H9 (cell line): ENCODE data around the gene RTL9. TPM values are rescaled to one million over a fixed set of nuclear protein-coding genes. Genes with fewer than 3 reads are reported as not detected.

Source experiments
- DNase-seq: peaks from one replicate; pipeline ENCODE4 v3.0.0-alpha.2; 2017
- H2AFZ ChIP-seq: one replicate; pipeline ENCODE4 v1.6.1; 2013; ENCODE audit warnings: mild to moderate bottlenecking, low read length, control low read depth, moderate library complexity
- H2AK5ac ChIP-seq: 2 replicates; pipeline ENCODE4 v1.6.1; 2013; ENCODE audit warnings: low read length, control low read depth, mixed read lengths; ENCODE audit not compliant: insufficient read length
- H2BK120ac ChIP-seq: one replicate; pipeline ENCODE4 v1.6.1; 2013; ENCODE audit warnings: low read depth, mild to moderate bottlenecking, low read length, control low read depth, inconsistent platforms; ENCODE audit not compliant: poor library complexity, severe bottlenecking
- H2BK12ac ChIP-seq: 2 replicates; pipeline ENCODE4 v1.6.1; 2013; ENCODE audit warnings: low read length, control low read depth, mixed read lengths, low read depth; ENCODE audit not compliant: insufficient read length
- H2BK15ac ChIP-seq: 2 replicates; pipeline ENCODE4 v1.6.1; 2013; ENCODE audit warnings: low read depth, low read length, control low read depth
- H2BK20ac ChIP-seq: one replicate; pipeline ENCODE4 v1.6.1; 2013; ENCODE audit warnings: low read depth, mild to moderate bottlenecking, low read length, control low read depth, inconsistent platforms; ENCODE audit not compliant: poor library complexity, severe bottlenecking
- H2BK5ac ChIP-seq: 2 replicates; pipeline ENCODE4 v1.6.1; 2013; ENCODE audit warnings: low read length, control low read depth, mixed read lengths; ENCODE audit not compliant: insufficient read length
- H3K14ac ChIP-seq: 2 replicates; pipeline ENCODE4 v1.6.1; 2013; ENCODE audit warnings: low read length, control low read depth; ENCODE audit not compliant: insufficient read depth
- H3K18ac ChIP-seq: 2 replicates; pipeline ENCODE4 v1.6.1; 2013; ENCODE audit warnings: low read depth, mild to moderate bottlenecking, mixed read lengths, low read length, control low read depth; ENCODE audit not compliant: insufficient read length
- H3K23ac ChIP-seq: 2 replicates; pipeline ENCODE4 v1.6.1; 2013; ENCODE audit warnings: low read length, control low read depth, mixed read lengths, low read depth; ENCODE audit not compliant: insufficient read length
- H3K23me2 ChIP-seq: 2 replicates; pipeline ENCODE4 v1.6.1; 2013; ENCODE audit warnings: low read depth, mild to moderate bottlenecking, mixed read lengths, low read length, control low read depth; ENCODE audit not compliant: insufficient read length, poor library complexity, severe bottlenecking
- H3K27ac ChIP-seq: 2 replicates; pipeline ENCODE4 v1.5.1; 2013; ENCODE audit warnings: low read length, control low read depth, mixed read lengths, low read depth; ENCODE audit not compliant: insufficient read length
- H3K27me3 ChIP-seq: 2 replicates; pipeline ENCODE4 v1.6.1; 2013; ENCODE audit warnings: low read length, control low read depth, inconsistent platforms; ENCODE audit not compliant: insufficient read depth
- H3K4ac ChIP-seq: 2 replicates; pipeline ENCODE4 v1.6.1; 2013; ENCODE audit warnings: low read depth, mild to moderate bottlenecking, control low read depth, inconsistent platforms, low read length, moderate library complexity
- H3K4me1 ChIP-seq: 2 replicates; pipeline ENCODE4 v1.6.1; 2013; ENCODE audit warnings: low read length, control low read depth, inconsistent platforms; ENCODE audit not compliant: insufficient read depth
- H3K4me2 ChIP-seq: 2 replicates; pipeline ENCODE4 v1.6.1; 2013; ENCODE audit warnings: low read length, control low read depth, mixed read lengths; ENCODE audit not compliant: insufficient read length, insufficient read depth
- H3K56ac ChIP-seq: 2 replicates; pipeline ENCODE4 v1.6.1; 2013; ENCODE audit warnings: low read depth, mild to moderate bottlenecking, mixed read lengths, low read length, control low read depth; ENCODE audit not compliant: insufficient read length
- H3K79me1 ChIP-seq: 2 replicates; pipeline ENCODE4 v1.6.1; 2013; ENCODE audit warnings: low read depth, mild to moderate bottlenecking, moderate library complexity, low read length, control low read depth, inconsistent platforms; ENCODE audit not compliant: insufficient read depth, poor library complexity, severe bottlenecking
- H3K79me2 ChIP-seq: 2 replicates; pipeline ENCODE4 v1.6.1; 2013; ENCODE audit warnings: low read length, control low read depth, inconsistent platforms; ENCODE audit not compliant: insufficient read depth
- H3K9ac ChIP-seq: 2 replicates; pipeline ENCODE4 v1.6.1; 2013; ENCODE audit warnings: low read length, control low read depth, mixed read lengths; ENCODE audit not compliant: insufficient read length; ENCODE audit errors: extremely low read depth
- H3K9me3 ChIP-seq: one replicate; pipeline ENCODE4 v1.6.1; 2013; ENCODE audit warnings: low read depth, low read length, inconsistent platforms; ENCODE audit not compliant: control insufficient read depth
- H3T11ph ChIP-seq: one replicate; pipeline ENCODE4 v1.6.1; 2013; ENCODE audit warnings: mild to moderate bottlenecking, low read length, control low read depth, inconsistent platforms
- H4K20me1 ChIP-seq: one replicate; pipeline ENCODE4 v1.6.1; 2013; ENCODE audit not compliant: control insufficient read depth, insufficient read length, insufficient read depth
- H4K5ac ChIP-seq: 2 replicates; pipeline ENCODE4 v1.6.1; 2013; ENCODE audit warnings: low read depth, mild to moderate bottlenecking, mixed read lengths, low read length, control low read depth; ENCODE audit not compliant: insufficient read length
- H4K8ac ChIP-seq: replicated peaks from 2 replicates; pipeline ENCODE4 v1.6.1; 2013; ENCODE audit warnings: low read length, control low read depth, mixed read lengths, low read depth; ENCODE audit not compliant: insufficient read length
- H4K91ac ChIP-seq: 2 replicates; pipeline ENCODE4 v1.6.1; 2013; ENCODE audit warnings: low read depth, mild to moderate bottlenecking, moderate library complexity, mixed read lengths, low read length, control low read depth; ENCODE audit not compliant: insufficient read length
- H3K27ac Mint-ChIP-seq, 3 experiments: 2 replicates in 2 of 3; 3 replicates in 1 of 3; pipeline ENCODE4 v1.8.0; 2020 to 2021; ENCODE audit warnings: mixed read lengths in 3 of 3, mild to moderate bottlenecking in 1 of 3, moderate library complexity in 1 of 3
- H3K27me3 Mint-ChIP-seq: 2 replicates; pipeline ENCODE4 v1.8.0; 2021; ENCODE audit warnings: low read depth, mild to moderate bottlenecking, moderate library complexity, mixed read lengths
- H3K36me3 Mint-ChIP-seq, 3 experiments: 2 replicates in 2 of 3; 3 replicates in 1 of 3; pipeline ENCODE4 v1.8.0; 2020 to 2021; ENCODE audit warnings: low read depth in 3 of 3, mixed read lengths in 3 of 3; ENCODE audit not compliant: insufficient read depth in 1 of 3
- H3K4me1 Mint-ChIP-seq, 2 experiments: 2 replicates each; pipeline ENCODE4 v1.8.0; 2020; ENCODE audit warnings: mixed read lengths in 2 of 2
- H3K4me3 Mint-ChIP-seq, 2 experiments: 2 replicates in 1 of 2; 3 replicates in 1 of 2; pipeline ENCODE4 v1.8.0; 2020 to 2021; ENCODE audit warnings: mild to moderate bottlenecking in 2 of 2, mixed read lengths in 2 of 2, moderate library complexity in 1 of 2
- H3K9me3 Mint-ChIP-seq, 2 experiments: 2 replicates in 1 of 2; 3 replicates in 1 of 2; pipeline ENCODE4 v1.8.0; 2020; ENCODE audit warnings: mild to moderate bottlenecking in 2 of 2, mixed read lengths in 2 of 2, moderate library complexity in 1 of 2
- WGBS: extraction: QIAGEN DNeasy Blood & Tissue Kit; methylation state at CpG from one replicate; pipeline ENCODE4 v1.1.7; 2013; ENCODE audit warnings: missing lambda C conversion rate, low lambda C conversion rate, mixed read lengths; ENCODE audit not compliant: insufficient read length; ENCODE audit errors: extremely low coverage; 5-methylcytosine and 5-hydroxymethylcytosine counted together
- total RNA-seq: library from RNA; stranded (reverse); gene quantifications from 2 replicates; pipeline ENCODE4 v1.2.1, GENCODE V29; 2021
- TF ChIP-seq, protein P1 (sequence below): fragments of 200-600 bp; sonication (generic); conservative IDR thresholded peaks from 3 replicates; pipeline ENCODE4 v1.8.0; 2021; ENCODE audit warnings: antibody characterized with exemption, mild to moderate bottlenecking

The RTL9 gene
- total RNA-seq, 1 experiment from 2014 or later = 0.13 TPM

GRCh38 chrX:110311437-110312230, 47.0 kb upstream of the RTL9 start:
- Histone ChIP-seq H4K5ac (no peak overlapping the region), H3K79me2 (peaks cover 29% of the 10 kb centered on the region; the same call in 1 of the 2 replicates), H3K18ac (no peak overlapping the region), H2AK5ac (no peak overlapping the region), H3K23ac (no peak overlapping the region), H2BK5ac (no peak overlapping the region), H2BK15ac (no peak overlapping the region), H4K20me1 (no peaks in the 10 kb centered on the region), H3K56ac (no peak overlapping the region), H3K27me3 (no peaks in the 10 kb centered on the region), H2BK120ac (no peak overlapping the region), H4K91ac (no peak overlapping the region), H3K79me1 (no peaks in the 10 kb centered on the region), H3K4ac (no peak overlapping the region), H2AFZ (no peak overlapping the region), H3K4me2 (no peak overlapping the region), H2BK12ac (no peak overlapping the region), H2BK20ac (no peak overlapping the region), H3K9me3 (no peaks in the 10 kb centered on the region), H3K9ac (no peak overlapping the region), H3T11ph (no peak overlapping the region), H3K27ac (no peak overlapping the region), H3K4me1 (peaks cover 18% of the 10 kb centered on the region), H4K8ac (no peak overlapping the region), H3K23me2 (peaks cover 1% of the 10 kb centered on the region), H3K14ac (no peak overlapping the region)
- WGBS = no CpG with 5 or more reads among the region's 1 CpG
- TF ChIP-seq, protein P1, sequence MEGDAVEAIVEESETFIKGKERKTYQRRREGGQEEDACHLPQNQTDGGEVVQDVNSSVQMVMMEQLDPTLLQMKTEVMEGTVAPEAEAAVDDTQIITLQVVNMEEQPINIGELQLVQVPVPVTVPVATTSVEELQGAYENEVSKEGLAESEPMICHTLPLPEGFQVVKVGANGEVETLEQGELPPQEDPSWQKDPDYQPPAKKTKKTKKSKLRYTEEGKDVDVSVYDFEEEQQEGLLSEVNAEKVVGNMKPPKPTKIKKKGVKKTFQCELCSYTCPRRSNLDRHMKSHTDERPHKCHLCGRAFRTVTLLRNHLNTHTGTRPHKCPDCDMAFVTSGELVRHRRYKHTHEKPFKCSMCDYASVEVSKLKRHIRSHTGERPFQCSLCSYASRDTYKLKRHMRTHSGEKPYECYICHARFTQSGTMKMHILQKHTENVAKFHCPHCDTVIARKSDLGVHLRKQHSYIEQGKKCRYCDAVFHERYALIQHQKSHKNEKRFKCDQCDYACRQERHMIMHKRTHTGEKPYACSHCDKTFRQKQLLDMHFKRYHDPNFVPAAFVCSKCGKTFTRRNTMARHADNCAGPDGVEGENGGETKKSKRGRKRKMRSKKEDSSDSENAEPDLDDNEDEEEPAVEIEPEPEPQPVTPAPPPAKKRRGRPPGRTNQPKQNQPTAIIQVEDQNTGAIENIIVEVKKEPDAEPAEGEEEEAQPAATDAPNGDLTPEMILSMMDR = no peak
- no peak for DNase-seq
- Mint-ChIP-seq H3K4me3 (no peak overlapping the region), H3K9me3 (no peaks in the 10 kb centered on the region), H3K27me3 (no peaks in the 10 kb centered on the region), H3K27ac (no peak overlapping the region), H3K4me1 (peaks cover 78 to 81% of the 10 kb centered on the region in 2 experiments), H3K36me3 (no peaks in the 10 kb centered on the region)
